ENCODE measurements around the gene CASP9. TPM values are rescaled to one million over a fixed set of nuclear protein-coding genes. Genes with fewer than 3 reads are reported as not detected.

Gene CASP9
- total RNA-seq, 4 donors from 2014 or later: 9.3 to 37.7 (median 9.7) TPM

GRCh38 chr1:15526490-15527339 lies 2.7 kb upstream of the CASP9 start, which contains the start of gene DNAJC16:
Gene DNAJC16 (plus strand): TSS chr1:15526848. CDS start chr1:15529106, 2,258 bp downstream.
- no peak for TF ChIP-seq CTCF (IDR thresholded peaks at IDR 0.05)
- DNase-seq (ENCODE audit: low spot score): peak; percentile 94
- peak; percentile 74 for ATAC-seq (ENCODE audit: low FRiP score)

- ATAC-seq (ENCODE audit: low FRiP score) (no peak), DNase-seq (ENCODE audit: low spot score) (no peak)
- no peak for TF ChIP-seq CTCF (IDR thresholded peaks at IDR 0.05)
Measured at GRCh38 chr1:15526021-15526489, 2.0 kb upstream of the CASP9 start.

GRCh38 chr1:15525050-15526020 lies 1.3 kb upstream of the CASP9 start:
- DNase-seq (ENCODE audit: low spot score) (no peak), ATAC-seq (ENCODE audit: low FRiP score) (peak; percentile 60)
- no peak for TF ChIP-seq CTCF (IDR thresholded peaks at IDR 0.05)

- peak; percentile 63 for ATAC-seq (ENCODE audit: low FRiP score)
- peak; percentile 99 for DNase-seq (ENCODE audit: low spot score)
- no peak for TF ChIP-seq CTCF (IDR thresholded peaks at IDR 0.05)
Measured at GRCh38 chr1:15524283-15525049, 451 bp upstream of the CASP9 start.

- no peak for ATAC-seq (ENCODE audit: low FRiP score)
- TF ChIP-seq CTCF (IDR thresholded peaks at IDR 0.05): no peak
- DNase-seq (ENCODE audit: low spot score): no peak
Measured at GRCh38 chr1:15523104-15524020, 653 bp downstream of the CASP9 start.

Data from omental fat pad (tissue), 4 donors.